Mononuclear cell (primary cell): ENCODE results near the gene FAM111A. TPM values are rescaled to one million over a fixed set of nuclear protein-coding genes. Genes with fewer than 3 reads are reported as not detected.

Source experiments
- H3K27me3 ChIP-seq: 2 replicates; pipeline ENCODE4 v1.6.0; 2011; ENCODE audit warnings: low read length, control low read depth; ENCODE audit not compliant: insufficient read depth
- H3K4me1 ChIP-seq: 2 replicates; pipeline ENCODE4 v1.5.1; 2011; ENCODE audit warnings: mild to moderate bottlenecking, low read length, control low read depth; ENCODE audit not compliant: insufficient read depth
- H3K4me3 ChIP-seq: 2 replicates; pipeline ENCODE4 v1.5.1; 2011; ENCODE audit warnings: mild to moderate bottlenecking, low read length, moderate library complexity
- H3K9me3 ChIP-seq: 2 replicates; pipeline ENCODE4 v1.5.1; 2011; ENCODE audit warnings: low read depth, mild to moderate bottlenecking, control low read depth, low read length
- total RNA-seq: library from RNA; depleted of rRNA; stranded (reverse); fragments of >200 nt; gene quantifications from one replicate; pipeline ENCODE4 v1.2.3, GENCODE V29; 2012

FAM111A gene
- total RNA-seq, 1 donor, result 29.4 TPM

DNA sequence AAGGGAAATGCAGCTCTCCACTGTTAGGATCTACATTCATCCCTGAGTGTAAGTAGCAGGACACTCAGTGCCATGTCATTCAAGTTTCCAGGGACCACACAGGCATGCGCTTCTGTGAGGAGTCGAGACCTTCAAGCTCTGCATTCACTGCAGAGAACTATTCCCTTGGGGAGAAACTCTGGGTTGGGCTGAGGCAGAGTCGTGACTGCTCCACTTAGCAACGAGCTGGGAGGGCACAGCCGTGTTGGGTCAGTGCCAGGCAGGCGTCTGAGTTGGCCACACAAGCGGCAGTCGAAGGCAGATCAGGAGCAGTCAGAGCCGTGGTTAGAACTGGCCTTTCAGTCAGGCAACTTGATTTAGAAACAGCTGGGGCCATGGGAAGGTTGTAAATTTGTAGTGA lies 55.3 kb downstream of the FAM111A start:
- no peak overlapping the region for H3K4me3 ChIP-seq
- H3K4me1 ChIP-seq, result peaks cover 20% of the 10 kb centered on the region
- no peaks in the 10 kb centered on the region for H3K9me3 ChIP-seq
- no peaks in the 10 kb centered on the region for H3K27me3 ChIP-seq

DNA sequence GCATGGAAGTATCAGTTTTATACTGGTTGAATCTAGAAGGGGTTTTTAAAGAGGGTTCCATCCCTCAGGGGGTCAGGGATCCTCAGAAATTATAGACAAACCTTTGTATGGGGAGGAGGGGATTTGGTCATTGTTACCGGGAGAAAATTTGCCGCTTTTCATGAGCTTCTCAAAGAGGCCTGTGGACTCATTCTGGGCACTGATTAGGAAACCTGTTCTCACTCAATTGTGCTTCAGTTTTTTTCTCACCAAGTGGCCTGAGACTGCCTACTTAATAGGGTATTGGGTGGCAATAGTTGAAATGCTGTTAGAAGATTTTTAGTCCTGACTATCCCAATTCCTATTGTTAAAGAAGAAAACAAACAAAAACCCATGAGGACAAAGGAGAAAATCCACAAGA lies 56.1 kb downstream of the FAM111A start:
- Histone ChIP-seq H3K9me3 (no peaks in the 10 kb centered on the region), H3K4me3 (no peak overlapping the region), H3K27me3 (no peaks in the 10 kb centered on the region), H3K4me1 (peaks cover 21% of the 10 kb centered on the region)

DNA sequence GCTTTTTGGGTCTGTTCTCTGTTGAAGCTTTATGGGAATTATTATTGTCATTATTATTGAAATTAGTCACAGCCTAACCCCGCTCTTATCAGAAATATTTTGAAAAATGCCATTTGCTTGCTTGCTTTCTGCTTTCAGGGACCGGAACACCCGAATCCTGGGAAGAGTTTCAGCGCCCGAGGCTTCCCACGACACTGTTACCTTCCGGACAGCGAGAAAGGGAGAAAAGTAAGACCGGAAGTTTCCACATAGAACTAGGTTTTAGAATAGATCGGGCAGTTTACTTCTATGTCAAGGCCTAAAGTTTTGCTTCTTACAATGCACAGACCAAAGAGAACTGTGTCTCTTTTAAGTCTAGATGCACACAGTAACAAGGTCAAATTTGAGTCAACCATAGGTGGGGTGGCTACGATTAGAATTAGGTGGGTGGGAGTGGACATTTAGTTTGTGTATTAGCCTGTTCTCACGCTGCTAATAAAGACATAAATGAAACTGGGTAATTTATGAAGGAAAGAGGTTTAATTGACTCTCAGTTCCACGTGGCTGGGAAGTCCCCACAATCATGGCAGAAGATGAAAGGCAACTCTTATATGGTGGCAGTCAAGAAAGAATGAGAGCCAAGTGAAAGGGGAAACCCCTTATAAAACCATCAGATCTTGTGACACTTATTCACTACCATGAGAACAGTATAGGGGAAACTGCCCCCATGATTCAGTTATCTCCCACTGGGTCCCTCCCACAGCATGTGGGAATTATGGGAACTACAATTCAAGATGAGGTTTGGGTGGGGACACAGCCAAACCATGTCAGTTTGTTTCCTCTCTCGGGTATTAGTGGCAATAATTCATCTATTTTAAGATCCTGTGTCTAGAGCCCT lies 57.1 kb downstream of the FAM111A start:
- H3K4me1 ChIP-seq, result peaks cover 31% of the 10 kb centered on the region

DNA sequence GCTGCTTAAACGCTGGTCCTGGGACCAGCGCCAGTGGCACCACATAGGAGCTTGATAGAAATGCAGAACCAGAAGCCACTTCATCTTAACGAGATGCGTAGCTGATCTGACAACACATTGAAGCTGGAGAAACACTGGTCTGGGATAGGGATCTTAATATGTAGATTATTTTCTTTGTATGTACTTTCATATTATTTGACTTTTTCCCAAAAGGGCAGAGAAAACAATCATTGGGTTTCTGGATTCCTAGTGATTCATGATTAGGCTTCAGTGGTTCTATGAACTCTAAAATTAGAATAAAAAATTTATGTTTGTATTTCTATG lies 57.7 kb downstream of the FAM111A start:
- H3K4me1 ChIP-seq, result peaks cover 37% of the 10 kb centered on the region
- H3K9me3 ChIP-seq, result no peaks in the 10 kb centered on the region
- no peak overlapping the region for H3K4me3 ChIP-seq
- no peaks in the 10 kb centered on the region for H3K27me3 ChIP-seq

More for the DNA sequence above, 57.1 kb downstream of the FAM111A start:
- H3K9me3 ChIP-seq, result no peaks in the 10 kb centered on the region
- H3K27me3 ChIP-seq, result no peaks in the 10 kb centered on the region
- H3K4me3 ChIP-seq, result no peak overlapping the region

DNA sequence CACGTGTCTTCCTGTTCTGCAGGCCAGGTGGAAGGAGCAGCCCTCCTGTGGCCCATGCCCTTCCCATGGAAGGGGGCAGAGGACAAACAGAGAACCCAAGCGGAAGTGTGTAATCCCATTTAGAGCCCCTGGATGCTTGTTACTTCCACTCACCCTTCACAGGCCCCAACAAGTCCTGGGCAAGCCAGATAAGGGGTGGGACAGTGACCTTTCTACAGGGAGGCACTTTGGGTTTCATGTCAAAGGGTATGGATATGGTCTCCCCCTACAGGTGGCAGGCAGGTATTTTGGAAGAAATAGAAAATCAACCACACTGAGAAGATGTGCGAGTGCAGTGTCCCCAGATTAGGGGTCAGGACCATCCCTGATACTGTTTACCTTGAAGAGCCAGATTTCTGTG lies 58.7 kb downstream of the FAM111A start:
- peaks cover 42% of the 10 kb centered on the region for H3K4me1 ChIP-seq
- H3K27me3 ChIP-seq, result no peaks in the 10 kb centered on the region
- no peak overlapping the region for H3K4me3 ChIP-seq
- no peaks in the 10 kb centered on the region for H3K9me3 ChIP-seq

Other genes starting within 250 kb of the FAM111A start
- 0.10 TPM for gene GLYATL1, start 203.4 kb upstream of the FAM111A start, total RNA-seq
- gene GLYATL1B, start 56.5 kb upstream of the FAM111A start, total RNA-seq, result not detected
- gene FAM111B, start 35.6 kb upstream of the FAM111A start, total RNA-seq, result 3.3 TPM
- gene DTX4, start 29.3 kb downstream of the FAM111A start, total RNA-seq, result 5.2 TPM
- gene MPEG1, start 70.1 kb downstream of the FAM111A start, total RNA-seq, result 84.1 TPM
- 0.10 TPM for gene OR5AN1, start 216.0 kb downstream of the FAM111A start, total RNA-seq